Smooth muscle cell (in vitro differentiated cells): ENCODE data around the gene RERE. TPM values are rescaled to one million over a fixed set of nuclear protein-coding genes. Genes with fewer than 3 reads are reported as not detected.

Source experiments
- DNase-seq: peaks from one replicate; lab custom pipeline; 2025; ENCODE audit not compliant: unreplicated experiment; lab: John Stamatoyannopoulos, UW
- H2AFZ ChIP-seq: fragments of 200-600 bp; sonication (generic); 2 replicates; pipeline ENCODE4 v1.6.0; 2016; ENCODE audit warnings: antibody characterized with exemption, low read depth, mild to moderate bottlenecking
- H3F3A ChIP-seq: fragments of 200-600 bp; sonication (generic); 2 replicates; pipeline ENCODE4 v1.6.0; 2017; ENCODE audit warnings: antibody characterized with exemption, low read depth
- H3K27ac ChIP-seq: fragments of 200-600 bp; sonication (generic); 2 replicates; pipeline ENCODE4 v1.5.1; 2016; ENCODE audit warnings: low read depth, mild to moderate bottlenecking
- H3K27me3 ChIP-seq: fragments of 200-600 bp; sonication (generic); 2 replicates; pipeline ENCODE4 v1.6.1; 2016; ENCODE audit warnings: low read depth, mild to moderate bottlenecking
- H3K36me3 ChIP-seq: fragments of 200-600 bp; sonication (generic); 2 replicates; pipeline ENCODE4 v1.5.1; 2016; ENCODE audit warnings: low read depth
- H3K4me1 ChIP-seq: fragments of 200-600 bp; sonication (generic); 2 replicates; pipeline ENCODE4 v1.5.1; 2016; ENCODE audit warnings: low read depth
- H3K4me2 ChIP-seq: fragments of 200-600 bp; sonication (generic); 2 replicates; pipeline ENCODE4 v1.6.0; 2016; ENCODE audit warnings: mild to moderate bottlenecking
- H3K4me3 ChIP-seq: fragments of 200-600 bp; sonication (generic); 2 replicates; pipeline ENCODE4 v1.5.1; 2016; ENCODE audit warnings: mild to moderate bottlenecking
- H3K79me2 ChIP-seq: fragments of 200-600 bp; sonication (generic); 2 replicates; pipeline ENCODE4 v1.6.0; 2016; ENCODE audit warnings: low read depth, mild to moderate bottlenecking
- H3K9ac ChIP-seq: fragments of 200-600 bp; sonication (generic); 2 replicates; pipeline ENCODE4 v1.6.0; 2016; ENCODE audit warnings: low read depth
- H3K9me3 ChIP-seq: fragments of 200-600 bp; sonication (generic); replicated peaks from 2 replicates; pipeline ENCODE4 v1.5.1; 2016; ENCODE audit warnings: low read depth
- H4K20me1 ChIP-seq: fragments of 200-600 bp; sonication (generic); 2 replicates; pipeline ENCODE4 v1.6.0; 2016; ENCODE audit warnings: low read depth
- WGBS: methylation state at CpG from one replicate; pipeline ENCODE4 v1.1.7; 2016; ENCODE audit warnings: low lambda C conversion rate; 5-methylcytosine and 5-hydroxymethylcytosine counted together
- polyA plus RNA-seq: library from polyadenylated mRNA; unstranded; fragments of >200 nt; fragmentation: Nextera tagmentation; extraction: Ambion mirVana; gene quantifications from 2 replicates; pipeline ENCODE4 v1.2.1, GENCODE V29; 2016
- total RNA-seq: library from RNA; depleted of rRNA; stranded (reverse); fragments of >200 nt; gene quantifications from 2 replicates; pipeline ENCODE4 v1.2.3, GENCODE V29; 2014
- TF ChIP-seq, protein P1 (sequence below): fragments of 200-600 bp; sonication (generic); IDR thresholded peaks from 2 replicates; pipeline ENCODE4 v1.5.1; 2017; ENCODE audit warnings: borderline replicate concordance, mild to moderate bottlenecking, antibody characterized with exemption; ENCODE audit not compliant: insufficient read depth, poor library complexity, severe bottlenecking

The RERE gene
- total and polyA plus RNA-seq, 2 experiments from 2014 or later: 45.6 to 59.2 TPM

DNA sequence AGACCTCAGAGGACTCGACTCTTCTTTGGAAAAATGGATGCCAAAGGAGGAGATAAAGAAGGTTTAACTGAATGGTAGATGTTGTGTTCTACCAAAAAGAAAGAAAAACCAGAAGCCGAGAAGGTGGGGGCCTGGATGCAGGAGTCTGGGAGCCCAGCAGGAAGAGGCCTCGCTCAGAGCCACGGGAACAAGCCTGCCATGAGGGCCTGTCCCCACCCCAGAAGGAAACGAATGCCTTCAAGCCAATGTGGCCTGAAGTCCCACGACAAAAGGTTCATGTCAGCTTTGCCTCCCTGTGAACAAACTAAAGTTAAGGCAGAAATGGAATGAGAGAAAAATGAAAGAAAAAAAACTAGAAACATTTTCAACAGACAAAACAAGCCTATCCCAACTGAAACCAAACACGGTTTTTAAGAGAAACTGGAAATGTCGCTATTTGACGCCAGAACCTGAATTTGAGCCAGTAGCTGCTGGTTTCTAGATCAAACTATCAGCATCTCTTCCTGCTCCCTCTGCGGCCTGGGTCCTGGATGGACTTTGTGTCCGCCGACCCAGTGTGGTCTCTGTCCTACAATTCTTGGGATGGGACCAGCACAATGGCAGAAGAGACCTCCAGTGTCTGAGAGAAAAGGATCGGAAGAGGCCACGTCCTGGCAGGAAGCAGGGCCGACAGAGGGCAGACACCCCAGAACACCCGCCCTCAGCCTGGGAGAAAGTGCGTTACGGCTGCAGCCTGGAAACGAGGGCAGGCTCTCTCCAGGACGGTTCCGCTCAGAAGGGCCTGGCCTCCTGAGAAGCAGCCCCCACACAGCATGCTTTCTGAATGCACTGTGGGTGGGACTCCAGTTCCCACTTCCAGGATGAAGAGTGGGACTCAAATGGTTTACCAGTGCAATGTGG is 464.3 kb downstream of the RERE start:
- Histone ChIP-seq H3K79me2 (no peaks in the 10 kb centered on the region), H3K27ac (no peak overlapping the region), H4K20me1 (peaks cover 42% of the 10 kb centered on the region), H3K36me3 (peaks cover 10% of the 10 kb centered on the region), H3K4me3 (no peak overlapping the region), H3K4me2 (no peak overlapping the region), H3K4me1 (no peaks in the 10 kb centered on the region), H3K9me3 (no peaks in the 10 kb centered on the region), H2AFZ (no peak overlapping the region), H3F3A (peaks cover 16% of the 10 kb centered on the region), H3K27me3 (no peaks in the 10 kb centered on the region), H3K9ac (no peak overlapping the region)
- TF ChIP-seq, protein P1, sequence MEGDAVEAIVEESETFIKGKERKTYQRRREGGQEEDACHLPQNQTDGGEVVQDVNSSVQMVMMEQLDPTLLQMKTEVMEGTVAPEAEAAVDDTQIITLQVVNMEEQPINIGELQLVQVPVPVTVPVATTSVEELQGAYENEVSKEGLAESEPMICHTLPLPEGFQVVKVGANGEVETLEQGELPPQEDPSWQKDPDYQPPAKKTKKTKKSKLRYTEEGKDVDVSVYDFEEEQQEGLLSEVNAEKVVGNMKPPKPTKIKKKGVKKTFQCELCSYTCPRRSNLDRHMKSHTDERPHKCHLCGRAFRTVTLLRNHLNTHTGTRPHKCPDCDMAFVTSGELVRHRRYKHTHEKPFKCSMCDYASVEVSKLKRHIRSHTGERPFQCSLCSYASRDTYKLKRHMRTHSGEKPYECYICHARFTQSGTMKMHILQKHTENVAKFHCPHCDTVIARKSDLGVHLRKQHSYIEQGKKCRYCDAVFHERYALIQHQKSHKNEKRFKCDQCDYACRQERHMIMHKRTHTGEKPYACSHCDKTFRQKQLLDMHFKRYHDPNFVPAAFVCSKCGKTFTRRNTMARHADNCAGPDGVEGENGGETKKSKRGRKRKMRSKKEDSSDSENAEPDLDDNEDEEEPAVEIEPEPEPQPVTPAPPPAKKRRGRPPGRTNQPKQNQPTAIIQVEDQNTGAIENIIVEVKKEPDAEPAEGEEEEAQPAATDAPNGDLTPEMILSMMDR: no peak
- DNase-seq: no peak
- WGBS: 90% methylated on average over 21 of the region's 21 CpGs

DNA sequence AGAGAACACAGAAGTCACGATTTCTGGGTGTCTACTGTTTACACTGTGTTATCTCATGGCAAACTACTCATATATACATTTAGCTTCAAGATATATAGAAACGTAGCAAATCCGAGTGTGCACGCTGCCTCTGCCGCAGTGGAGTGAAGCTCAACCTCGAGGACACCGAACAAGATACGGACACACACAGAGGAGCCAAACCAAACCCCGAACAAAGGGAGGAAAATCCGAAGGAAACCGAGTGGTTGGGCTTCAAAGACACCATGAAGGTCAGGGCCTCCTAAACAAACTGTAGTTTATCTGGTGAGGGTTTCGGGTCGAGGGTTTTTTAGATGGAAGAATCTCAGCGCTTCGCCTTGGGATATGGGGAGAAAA is 465.0 kb downstream of the RERE start:
- H2AFZ ChIP-seq: no peak overlapping the region
- no peaks in the 10 kb centered on the region for H3K4me1 ChIP-seq
- TF ChIP-seq, protein P1: no peak
- H3F3A ChIP-seq: peaks cover 16% of the 10 kb centered on the region
- H3K36me3 ChIP-seq: peaks cover 10% of the 10 kb centered on the region
- no peaks in the 10 kb centered on the region for H3K79me2 ChIP-seq
- H3K9ac ChIP-seq: no peak overlapping the region
- H3K27ac ChIP-seq: no peak overlapping the region
- H4K20me1 ChIP-seq: peaks cover 35% of the 10 kb centered on the region
- 85% methylated on average over 15 of the region's 15 CpGs for WGBS
- DNase-seq: no peak
- no peak overlapping the region for H3K4me3 ChIP-seq
- H3K4me2 ChIP-seq: no peak overlapping the region
- H3K9me3 ChIP-seq: no peaks in the 10 kb centered on the region
- H3K27me3 ChIP-seq: no peaks in the 10 kb centered on the region

DNA sequence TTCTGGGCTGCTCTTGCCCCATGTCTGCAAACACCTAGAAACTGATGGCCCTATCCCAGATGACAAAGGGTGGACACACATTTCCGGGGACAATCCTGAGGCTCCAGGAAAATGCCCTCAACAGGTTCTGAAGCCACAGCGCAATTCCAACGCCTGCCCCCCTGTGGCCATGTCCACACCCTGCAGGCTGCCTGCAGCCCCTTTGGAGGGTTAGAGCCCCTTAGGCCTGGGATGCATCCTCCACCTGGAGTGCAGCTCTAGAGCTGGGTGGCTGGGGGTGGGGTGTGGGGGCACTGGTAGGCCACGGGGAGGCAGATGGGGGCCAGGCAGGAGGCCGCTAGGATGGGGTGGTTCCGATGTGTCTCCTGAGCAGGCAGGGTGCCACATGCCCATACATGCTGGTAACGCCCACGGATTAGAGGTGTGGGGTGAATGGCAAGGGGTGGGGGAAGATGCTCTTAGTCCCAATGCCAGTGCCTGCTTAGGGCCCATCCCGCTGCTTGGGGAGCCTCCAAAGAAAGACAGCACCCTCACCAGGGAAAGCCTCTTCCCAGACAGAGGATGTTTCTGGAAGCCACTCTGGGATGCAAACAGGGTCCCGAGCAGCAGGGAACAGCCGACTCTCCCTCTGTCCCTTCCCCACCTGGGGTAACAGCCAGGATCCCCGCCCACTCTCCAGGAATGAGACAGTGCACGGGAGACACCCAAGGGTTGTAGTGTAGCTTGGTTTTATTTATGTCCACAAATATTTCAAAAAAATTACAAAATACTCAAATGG is 465.6 kb downstream of the RERE start:
- no peaks in the 10 kb centered on the region for H3K9me3 ChIP-seq
- H3K9ac ChIP-seq: no peak overlapping the region
- H4K20me1 ChIP-seq: peaks cover 30% of the 10 kb centered on the region
- TF ChIP-seq, protein P1: peak; percentile 68
- WGBS: 79% methylated on average over 13 of the region's 13 CpGs
- H3K4me1 ChIP-seq: no peaks in the 10 kb centered on the region
- H3K4me3 ChIP-seq: no peak overlapping the region
- H3K79me2 ChIP-seq: no peaks in the 10 kb centered on the region
- H2AFZ ChIP-seq: no peak overlapping the region
- no peaks in the 10 kb centered on the region for H3K27me3 ChIP-seq
- H3F3A ChIP-seq: peaks cover 16% of the 10 kb centered on the region
- peaks cover 10% of the 10 kb centered on the region for H3K36me3 ChIP-seq
- H3K4me2 ChIP-seq: no peak overlapping the region
- DNase-seq: no peak
- no peak overlapping the region for H3K27ac ChIP-seq
